Skeletal muscle tissue (tissue), 4 donors: ENCODE measurements around the gene GALM. TPM values are rescaled to one million over a fixed set of nuclear protein-coding genes. Genes with fewer than 3 reads are reported as not detected.
"Not testable (repeated sequence)": the region's sequence is repeated elsewhere in the genome, so short reads cannot be mapped to it uniquely, and the experiment has no call there.

Experiments used
- H3K27ac ChIP-seq: one replicate; pipeline ENCODE4 v1.7.0; 2013; ENCODE audit warnings: mild to moderate bottlenecking, low read depth, low read length, inconsistent platforms
- H3K27me3 ChIP-seq, 3 donors: one replicate each; pipeline ENCODE4 v1.7.0; 2013; ENCODE audit warnings: low read length in 3 of 3; ENCODE audit not compliant: control insufficient read depth in 3 of 3, insufficient read depth in 3 of 3
- H3K36me3 ChIP-seq, 3 donors: one replicate each; pipeline ENCODE4 v1.7.0; 2013; ENCODE audit warnings: low read length in 3 of 3; ENCODE audit not compliant: control insufficient read depth in 3 of 3, insufficient read depth in 3 of 3
- H3K4me1 ChIP-seq, 3 donors: one replicate each; pipeline ENCODE4 v1.7.0; 2013; ENCODE audit warnings: low read length in 3 of 3, mild to moderate bottlenecking in 3 of 3; ENCODE audit not compliant: control insufficient read depth in 3 of 3, insufficient read depth in 3 of 3
- H3K4me3 ChIP-seq, 3 donors: one replicate each; pipeline ENCODE4 v1.7.0; 2013; ENCODE audit warnings: low read length in 3 of 3
- H3K9ac ChIP-seq, 3 donors: one replicate each; pipeline ENCODE4 v1.7.0; 2013; ENCODE audit warnings: low read length in 3 of 3, mild to moderate bottlenecking in 3 of 3, moderate library complexity in 2 of 3, low read depth in 1 of 3
- H3K9me3 ChIP-seq, 3 donors: one replicate each; pipeline ENCODE4 v1.7.0; 2013; ENCODE audit warnings: low read length in 3 of 3; ENCODE audit not compliant: control insufficient read depth in 3 of 3
- total RNA-seq: library from RNA; depleted of rRNA; stranded (reverse); fragments of >200 nt; gene quantifications from one replicate; pipeline ENCODE4 v1.2.3, GENCODE V29; 2014
- donor health status: Osteomylitis.

GALM gene
- total RNA-seq, 1 donor from 2014 or later = 18.3 TPM

- peak overlapping the region; percentile 100 for H3K4me3 ChIP-seq
- peaks cover 15 to 19% (median 18%) of the 10 kb centered on the region in 3 donors for H3K4me1 ChIP-seq
- H3K36me3 ChIP-seq = peaks cover 18 to 30% (median 27%) of the 10 kb centered on the region in 3 donors
- H3K9me3 ChIP-seq = no peaks in the 10 kb centered on the region
- peak overlapping the region; percentile 98 for H3K27ac ChIP-seq
- H3K27me3 ChIP-seq = no peaks in the 10 kb centered on the region
- H3K9ac ChIP-seq = peak overlapping the region; percentile 93 to 100 (median 100)
Measured at GRCh38 chr2:38751596-38752410, 85.9 kb downstream of the GALM start.

GRCh38 chr2:38754049-38754448 lies 88.1 kb downstream of the GALM start:
- Histone ChIP-seq H3K9me3 (no peaks in the 10 kb centered on the region), H3K27me3 (no peaks in the 10 kb centered on the region), H3K4me1 (peaks cover 15 to 18% (median 16%) of the 10 kb centered on the region in 3 donors), H3K4me3 (no peak overlapping the region), H3K36me3 (peaks cover 1 to 8% (median 5%) of the 10 kb centered on the region in 3 donors), H3K9ac (no peak overlapping the region), H3K27ac (no peak overlapping the region)

GRCh38 chr2:38754506-38754905 lies 88.6 kb downstream of the GALM start:
- Histone ChIP-seq H3K36me3 (peaks cover 0 to 5% (median 3%) of the 10 kb centered on the region in 3 donors), H3K4me3 (no peak overlapping the region), H3K27me3 (no peaks in the 10 kb centered on the region), H3K9ac (peak overlapping the region in 2 of 3 donors; percentile 32 to 51), H3K4me1 (peaks cover 13 to 15% (median 13%) of the 10 kb centered on the region in 3 donors), H3K9me3 (no peaks in the 10 kb centered on the region), H3K27ac (no peak overlapping the region)

GRCh38 chr2:38755891-38756290 lies 90.0 kb downstream of the GALM start:
- H3K9ac ChIP-seq, H3K4me1 ChIP-seq, H3K9me3 ChIP-seq, H3K4me3 ChIP-seq, H3K27me3 ChIP-seq, H3K36me3 ChIP-seq, H3K27ac ChIP-seq: not testable (repeated sequence)

- H3K4me1 ChIP-seq = no peaks in the 10 kb centered on the region
- no peaks in the 10 kb centered on the region for H3K9me3 ChIP-seq
- H3K36me3 ChIP-seq = no peaks in the 10 kb centered on the region
- H3K27ac ChIP-seq = no peak overlapping the region
- H3K4me3 ChIP-seq = no peak overlapping the region
- no peaks in the 10 kb centered on the region for H3K27me3 ChIP-seq
- H3K9ac ChIP-seq = no peak overlapping the region
Measured at GRCh38 chr2:38763228-38763627, 97.3 kb downstream of the GALM start.

- Histone ChIP-seq H3K4me1 (no peaks in the 10 kb centered on the region), H3K9ac (no peak overlapping the region), H3K27me3 (no peaks in the 10 kb centered on the region), H3K36me3 (no peaks in the 10 kb centered on the region), H3K27ac (no peak overlapping the region), H3K4me3 (no peak overlapping the region), H3K9me3 (no peaks in the 10 kb centered on the region)
Measured at GRCh38 chr2:38763728-38764127, 97.8 kb downstream of the GALM start.

GRCh38 chr2:38765149-38765548 lies 99.2 kb downstream of the GALM start:
- Histone ChIP-seq H3K27me3 (no peaks in the 10 kb centered on the region), H3K4me3 (no peak overlapping the region), H3K36me3 (no peaks in the 10 kb centered on the region), H3K27ac (no peak overlapping the region), H3K9me3 (no peaks in the 10 kb centered on the region), H3K4me1 (no peaks in the 10 kb centered on the region), H3K9ac (no peak overlapping the region)

GRCh38 chr2:38765551-38765950 lies 99.6 kb downstream of the GALM start:
- Histone ChIP-seq H3K27me3 (no peaks in the 10 kb centered on the region), H3K4me1 (no peaks in the 10 kb centered on the region), H3K27ac (no peak overlapping the region), H3K9me3 (no peaks in the 10 kb centered on the region), H3K4me3 (no peak overlapping the region), H3K9ac (no peak overlapping the region), H3K36me3 (no peaks in the 10 kb centered on the region)

- no peak overlapping the region for H3K4me3 ChIP-seq
- no peaks in the 10 kb centered on the region for H3K36me3 ChIP-seq
- no peaks in the 10 kb centered on the region for H3K4me1 ChIP-seq
- H3K9ac ChIP-seq = no peak overlapping the region
- H3K27me3 ChIP-seq = no peaks in the 10 kb centered on the region
- H3K27ac ChIP-seq = no peak overlapping the region
- H3K9me3 ChIP-seq = no peaks in the 10 kb centered on the region
Measured at GRCh38 chr2:38771632-38772031, 105.7 kb downstream of the GALM start.

GRCh38 chr2:38775097-38775920 lies 109.4 kb downstream of the GALM start:
- H3K27ac ChIP-seq = no peak overlapping the region

More at GRCh38 chr2:38775097-38775920, 109.4 kb downstream of the GALM start:
- Histone ChIP-seq H3K4me3 (no peak overlapping the region), H3K9ac (no peak overlapping the region), H3K36me3 (no peaks in the 10 kb centered on the region), H3K9me3 (no peaks in the 10 kb centered on the region), H3K4me1 (peaks cover 5 to 7% (median 6%) of the 10 kb centered on the region in 3 donors), H3K27me3 (no peaks in the 10 kb centered on the region)
